Ureter (tissue), 1 donor: ENCODE results near the gene RGSL1. TPM values are rescaled to one million over a fixed set of nuclear protein-coding genes. Genes with fewer than 3 reads are reported as not detected.

Source experiments
- DNase-seq: peaks from one replicate; pipeline ENCODE4 v3.0.0-alpha.2; 2020; ENCODE audit warnings: low spot score
- total RNA-seq: library from RNA; stranded (reverse); gene quantifications from one replicate; pipeline ENCODE4 v1.2.4, GENCODE V29; 2023
- donor health status: DM: yes; HTN: yes; CAD: no.

RGSL1 gene
- total RNA-seq, 1 donor from 2014 or later: not detected

GRCh38 chr1:182549346-182549745, 99.4 kb downstream of the RGSL1 start:
- no peak for DNase-seq

DNA sequence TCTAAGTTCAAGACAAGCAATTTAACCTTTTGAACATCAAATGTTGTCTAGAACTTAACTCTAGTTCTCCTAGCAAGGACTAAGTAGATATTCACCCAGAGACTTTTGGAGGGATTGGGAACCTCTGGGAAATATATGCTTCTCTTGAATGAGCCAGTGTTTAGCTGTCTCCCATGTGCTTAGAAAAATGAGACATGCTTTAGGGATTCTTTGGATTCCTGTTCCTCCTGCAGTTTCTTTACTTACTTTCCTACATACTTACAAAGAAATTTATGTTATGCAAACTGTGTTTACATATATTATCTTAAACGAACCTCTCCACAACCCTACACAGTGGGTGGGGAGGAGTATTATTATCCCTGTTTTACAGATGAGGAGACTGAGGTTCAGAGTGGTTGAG, 99.9 kb downstream of the RGSL1 start:
- DNase-seq: no peak

DNA sequence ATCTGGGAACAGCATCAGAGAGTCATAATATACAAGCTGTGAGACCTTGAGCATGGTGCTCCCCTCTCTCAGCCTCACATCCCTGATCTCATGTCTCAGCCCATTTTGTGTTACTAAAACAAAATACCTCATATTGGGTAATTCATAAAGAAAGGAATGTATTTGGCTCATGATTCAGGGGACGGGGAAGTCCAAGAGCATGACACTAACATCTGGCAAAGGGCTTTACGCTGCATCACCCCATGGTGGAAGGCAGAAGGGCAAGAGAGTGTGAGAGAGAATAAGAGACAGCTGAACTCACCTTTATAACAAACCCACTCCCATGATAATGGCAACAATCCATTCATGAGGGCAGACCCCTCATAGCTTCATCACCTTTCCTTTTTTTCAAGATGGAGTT, 102.6 kb downstream of the RGSL1 start:
- no peak for DNase-seq

GRCh38 chr1:182555493-182555892, 105.5 kb downstream of the RGSL1 start:
- DNase-seq: no peak

DNA sequence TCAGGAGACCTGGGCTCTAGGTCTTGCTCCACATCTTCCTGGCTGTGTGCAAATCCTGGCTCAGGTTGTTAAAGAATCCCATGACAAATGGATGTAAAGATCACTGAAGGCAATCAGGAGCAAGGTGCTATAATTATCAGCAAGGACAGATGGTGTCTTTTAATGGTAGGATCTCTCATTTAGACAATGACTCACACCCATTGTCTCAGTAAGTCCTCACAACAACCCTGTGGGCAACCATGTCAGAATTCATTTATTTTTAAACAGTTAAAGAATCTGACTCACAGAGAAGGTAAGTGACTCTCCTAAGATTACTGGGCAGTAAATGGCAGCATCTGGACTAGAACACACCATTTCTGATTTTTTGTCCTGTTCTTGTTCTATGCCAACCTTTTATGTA, 106.3 kb downstream of the RGSL1 start:
- no peak for DNase-seq

DNA sequence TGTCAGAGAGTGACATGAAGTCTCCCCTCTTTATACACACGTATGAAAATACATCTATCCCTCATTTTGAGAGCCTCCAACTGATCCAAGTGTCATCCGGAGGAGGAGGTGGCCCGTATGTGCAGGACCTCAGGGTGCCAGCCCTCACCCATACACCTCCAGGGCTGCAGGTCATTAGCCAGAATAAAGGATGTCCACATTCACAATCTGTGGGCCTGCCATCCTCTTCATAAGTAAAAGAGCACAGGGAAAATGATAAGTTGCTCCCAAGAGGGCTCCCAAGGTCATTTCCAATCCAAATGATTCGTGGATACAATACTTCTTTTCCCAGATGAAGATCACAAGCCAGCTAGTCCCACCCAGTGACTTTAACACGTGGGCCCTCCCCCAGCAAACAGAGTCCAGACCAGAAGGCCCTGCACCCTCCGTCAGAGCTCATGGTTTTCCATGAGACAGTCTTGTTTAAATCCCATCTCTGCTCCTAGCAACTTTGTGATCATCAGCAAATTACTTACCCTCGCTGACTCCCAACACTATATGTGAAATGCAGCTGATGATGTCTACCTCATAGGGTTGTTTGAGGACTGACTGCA, 110.5 kb downstream of the RGSL1 start:
- no peak for DNase-seq

- no peak for DNase-seq
Observed at GRCh38 chr1:182561456-182561855, 111.5 kb downstream of the RGSL1 start.

DNA sequence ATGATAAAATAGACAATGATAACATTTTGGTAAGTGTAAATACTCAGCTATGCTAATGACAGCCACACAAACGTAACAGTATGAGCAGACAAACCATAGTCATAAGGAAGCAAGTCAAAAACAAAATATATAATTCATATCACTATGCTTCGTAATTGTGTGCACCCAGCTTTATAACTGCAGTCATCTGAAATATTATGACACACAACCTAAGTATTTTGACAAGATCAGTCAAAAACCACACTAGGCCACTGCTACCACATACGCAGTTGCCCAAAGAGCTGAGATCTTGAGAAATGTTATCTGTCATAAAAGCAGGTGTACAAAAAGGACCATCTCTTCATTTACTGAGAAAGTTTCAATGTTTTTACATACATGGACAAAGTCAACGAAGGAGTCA, 113.1 kb downstream of the RGSL1 start:
- DNase-seq: no peak

GRCh38 chr1:182564406-182565004, 114.6 kb downstream of the RGSL1 start:
- DNase-seq: no peak

DNA sequence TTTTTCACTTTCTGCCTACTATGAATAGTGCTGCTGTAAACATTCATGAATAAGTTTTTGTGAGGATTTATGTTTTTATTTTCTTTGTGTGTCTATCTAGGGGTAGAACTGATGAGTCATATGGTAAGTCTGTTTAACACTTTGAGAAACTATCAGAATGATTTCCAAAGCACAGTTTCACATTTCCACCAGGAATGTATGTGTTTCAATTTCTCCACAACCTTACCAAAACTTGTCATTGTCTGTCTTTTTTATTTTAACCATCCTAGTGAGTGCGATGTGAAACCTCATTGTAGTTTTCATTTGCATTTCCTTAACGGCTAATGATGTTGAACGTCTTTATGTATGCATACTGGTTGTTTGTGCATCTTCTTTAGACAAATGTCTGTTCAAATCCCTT, 115.6 kb downstream of the RGSL1 start:
- no peak for DNase-seq

DNA sequence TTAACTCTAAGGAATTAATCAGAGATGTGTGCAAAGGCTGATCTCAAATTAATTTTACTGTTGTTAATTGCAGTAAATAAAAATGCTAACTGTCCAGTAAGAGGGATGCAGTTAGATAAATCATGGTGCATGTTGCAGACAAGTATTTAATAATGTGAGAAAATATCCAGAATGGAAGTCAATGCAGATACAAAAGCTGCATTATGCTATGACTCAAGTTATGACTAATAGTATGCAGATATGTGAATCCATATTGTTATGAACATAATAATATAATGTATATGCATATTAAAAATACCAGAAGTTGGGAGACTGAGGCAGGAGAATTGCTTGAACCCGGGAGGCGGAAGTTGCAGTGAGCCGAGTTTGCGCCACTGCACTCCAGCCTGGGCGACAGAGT, 117.7 kb downstream of the RGSL1 start:
- no peak for DNase-seq

DNA sequence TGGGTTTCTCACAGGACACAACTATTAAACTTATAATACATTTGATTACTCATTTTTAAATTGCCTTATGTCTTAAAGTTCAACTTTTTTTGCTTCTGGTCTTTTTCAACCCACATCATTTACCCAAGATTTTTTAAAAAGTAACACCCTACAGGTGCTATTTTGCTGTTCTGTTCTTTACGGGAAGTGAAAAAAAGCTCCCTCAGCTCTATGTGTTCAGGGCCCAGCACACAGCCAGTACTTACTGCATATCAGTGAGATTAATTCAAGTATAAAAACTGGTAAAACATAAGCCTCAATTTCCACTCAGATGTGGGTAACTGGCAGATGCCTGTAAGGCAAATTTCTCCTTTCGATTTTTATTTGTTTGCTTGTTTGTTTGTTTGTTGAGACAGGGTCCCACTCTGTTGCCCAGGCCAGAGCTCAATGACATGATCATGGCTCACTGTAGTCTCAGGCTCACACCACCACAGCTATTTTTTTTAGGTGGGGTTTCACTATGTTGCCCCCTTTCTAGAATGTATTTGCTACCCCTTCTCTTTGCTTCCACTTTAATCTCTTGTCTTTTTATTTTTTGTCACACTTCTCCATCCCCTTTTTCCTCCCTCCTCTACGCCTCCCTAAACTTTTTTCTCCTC, 118.8 kb downstream of the RGSL1 start:
- no peak for DNase-seq

- no peak for DNase-seq
Observed at GRCh38 chr1:182569939-182570610, 120.1 kb downstream of the RGSL1 start.

DNA sequence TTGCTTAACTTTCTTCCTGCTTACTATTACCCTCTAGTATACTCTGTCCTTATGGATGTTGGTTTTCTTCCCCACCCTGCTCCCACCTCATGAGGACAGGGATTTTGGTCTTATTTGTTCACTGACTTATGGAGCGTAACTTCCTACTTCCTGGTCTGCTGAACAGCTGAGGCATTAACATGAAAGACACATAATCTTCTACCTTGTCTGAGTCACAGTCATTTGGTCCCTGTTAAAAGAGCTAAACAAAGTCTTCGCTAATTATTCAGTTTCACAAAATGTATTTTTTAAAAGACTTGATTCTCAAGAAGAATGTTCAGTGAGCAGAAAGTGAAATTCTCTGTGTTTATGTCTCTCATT, 120.6 kb downstream of the RGSL1 start:
- no peak for DNase-seq

DNA sequence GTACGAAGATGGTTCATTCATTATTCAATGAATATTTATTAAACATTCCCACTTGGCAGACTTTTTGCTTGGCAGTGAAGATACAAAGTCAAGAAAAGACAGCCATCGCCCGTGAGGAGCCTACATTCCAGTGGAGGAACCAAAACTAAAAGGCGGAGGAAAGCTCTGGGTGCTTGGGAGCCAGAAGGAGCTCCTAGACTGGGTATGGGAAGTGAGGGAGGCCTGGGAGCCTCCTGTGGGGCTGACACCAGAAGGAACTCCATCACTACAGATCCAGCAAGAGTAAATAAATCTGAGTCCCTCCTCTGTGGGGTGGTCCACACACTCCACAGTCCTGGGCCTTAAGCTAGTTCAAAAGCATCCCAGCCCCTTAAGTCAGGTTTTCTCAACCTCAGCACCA, 124.2 kb downstream of the RGSL1 start:
- no peak for DNase-seq

GRCh38 chr1:182575540-182576149, 125.7 kb downstream of the RGSL1 start:
- no peak for DNase-seq

- no peak for DNase-seq
Observed at GRCh38 chr1:182580736-182581135, 130.8 kb downstream of the RGSL1 start.

DNA sequence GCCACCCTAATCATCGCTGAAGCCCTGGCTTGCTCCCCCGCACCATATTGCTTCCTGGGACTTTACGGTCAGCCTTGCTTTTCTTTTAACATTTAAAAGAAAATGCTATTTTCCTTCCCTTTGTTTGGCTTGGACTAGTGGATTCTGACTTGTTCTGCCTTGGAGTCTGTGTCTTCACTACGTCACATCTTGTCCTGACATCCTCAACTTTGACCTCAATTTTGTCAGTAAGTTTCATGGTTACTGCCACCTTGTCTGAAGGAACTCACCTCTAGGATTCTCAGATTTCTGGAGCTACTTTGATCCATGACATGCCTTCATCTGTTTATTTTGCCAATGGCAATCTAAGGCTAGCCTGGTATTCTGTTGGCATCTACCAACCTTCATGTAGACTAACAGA, 134.8 kb downstream of the RGSL1 start:
- DNase-seq: no peak

DNA sequence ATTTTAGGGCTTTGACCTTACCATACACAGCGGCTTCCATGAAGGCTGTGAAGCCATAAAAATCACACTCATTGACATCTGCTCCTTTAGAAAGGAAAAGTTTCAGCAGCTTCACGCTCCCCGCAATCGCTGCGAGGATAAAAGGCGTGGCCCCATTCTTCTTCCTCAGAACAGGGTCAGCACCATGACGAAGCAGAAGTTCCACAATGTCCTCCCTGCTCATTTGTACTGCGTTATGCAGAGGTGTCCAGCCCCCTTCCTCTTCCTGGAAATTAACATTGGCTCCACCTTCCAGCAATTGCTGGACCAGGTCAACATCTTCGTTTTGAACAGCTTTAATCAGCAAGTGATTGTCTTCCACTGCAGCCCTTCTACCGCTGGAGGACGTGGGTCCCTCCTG, 136.4 kb downstream of the RGSL1 start:
- no peak for DNase-seq

GRCh38 chr1:182587093-182587492, 137.1 kb downstream of the RGSL1 start:
- DNase-seq: no peak

GRCh38 chr1:182587666-182588499, 137.9 kb downstream of the RGSL1 start:
- no peak for DNase-seq
